ENCODE data around the gene DENND4A. TPM values are rescaled to one million over a fixed set of nuclear protein-coding genes. Genes with fewer than 3 reads are reported as not detected.

Gene DENND4A
- total and polyA plus RNA-seq, 10 of the 15 experiments (the other 5 are each of a cell fraction or from before 2014, with no cell fraction given), result 14.2 to 81.8 (median 34.1) TPM

GRCh38 chr15:65789759-65790425, 2.2 kb downstream of the DENND4A start:
- POLR2A ChIA-PET, result interaction anchor here (1.3 to 14.8 kb wide), 4 partner anchors 11 to 43 kb away, joined by 3 to 260 read pairs (median 46); no protein-coding TSS in a partner anchor

More at GRCh38 chr15:65789759-65790425, 2.2 kb downstream of the DENND4A start:
- H3K27me3 ChIP-seq (replicated peaks in 1 of 2; ENCODE audit: control insufficient read depth in 2 of 2, insufficient read depth in 2 of 2, low read length in 1 of 2), result no peaks in the 10 kb centered on the region
- in situ Hi-C loops (cut with MboI) (loop anchor here (25.0 kb wide), 1 partner anchor 1297 kb away; no protein-coding TSS in a partner anchor), intact Hi-C loops (cut with micrococcal nuclease; ENCODE audit: unreplicated experiment) (loop anchor here (5.0 kb wide), 2 partner anchors 82 to 488 kb away; partner anchors contain the start of gene RNU5B-1)
- SMC1A ChIA-PET (ENCODE audit: uncharacterized antibody, unreplicated experiment), result interaction anchor here (1.0 to 25.5 kb wide), 13 partner anchors 10 to 72 kb away, joined by 3 to 488 read pairs (median 5); no protein-coding TSS in a partner anchor
- under 1% methylated on average over 10 of the region's 10 CpGs for WGBS (ENCODE audit: insufficient coverage, insufficient replicate concordance, low lambda C conversion rate, missing lambda C conversion rate)
- H3K36me3 ChIP-seq (ENCODE audit: control insufficient read depth in 2 of 2, insufficient read depth in 2 of 2, low read length in 1 of 2), result no peaks in the 10 kb centered on the region
- TF ChIP-seq SKIL (IDR thresholded peaks at IDR 0.05; ENCODE audit: low read depth, poor library complexity, severe bottlenecking) (peak; percentile 19), YY1 (IDR thresholded peaks at IDR 0.05; ENCODE audit: low read depth, low read length) (peak; percentile 45; the same call in 1 of the 2 replicates), ELK1 (IDR thresholded peaks at IDR 0.05; ENCODE audit: low read depth, low read length) (no peak), CEBPZ (IDR thresholded peaks at IDR 0.05; ENCODE audit: low read depth, low read length) (no peak), MLLT1 (IDR thresholded peaks at IDR 0.05) (peak; percentile 61), RCOR1 (conservative IDR thresholded peaks at IDR 0.05; ENCODE audit: low read depth, low read length) (no peak), MTA3 (IDR thresholded peaks at IDR 0.05; ENCODE audit: borderline replicate concordance, low read length) (no peak), E2F4 (IDR thresholded peaks at IDR 0.05; ENCODE audit: low read depth, low read length) (no peak)
- no peaks in the 10 kb centered on the region for H4K20me1 ChIP-seq (ENCODE audit: control insufficient read depth, insufficient read depth)
- H3K9ac ChIP-seq (ENCODE audit: control insufficient read depth, insufficient read depth, low read length), result peak overlapping the region; percentile 87
- DNase-seq (ENCODE audit: low read depth, low spot score), result no peak
- H3K27ac ChIP-seq (ENCODE audit: control insufficient read depth, insufficient read depth), result peak overlapping the region; percentile 89
- BruUV-seq (replicated peaks), result no TSS peak
- H3K79me2 ChIP-seq (ENCODE audit: control insufficient read depth, insufficient read depth, low read length), result peaks cover 81% of the 10 kb centered on the region
- CTCF ChIA-PET, result interaction anchor here (0.5 to 14.7 kb wide), 9 partner anchors 10 to 152 kb away, joined by 3 to 155 read pairs (median 5); no protein-coding TSS in a partner anchor
- H3K9me3 ChIP-seq (replicated peaks; ENCODE audit: control insufficient read depth, insufficient read depth, low read length), result no peaks in the 10 kb centered on the region
- no peak for FAIRE-seq
- H2AFZ ChIP-seq (ENCODE audit: control insufficient read depth, low read depth, low read length), result no peak overlapping the region
- no peak for ATAC-seq
- H3K4me1 ChIP-seq (ENCODE audit: control insufficient read depth, insufficient read depth, low read length), result peaks cover 13% of the 10 kb centered on the region
- RAD21 ChIA-PET (ENCODE audit: unreplicated experiment), result interaction anchor here (1.0 to 17.7 kb wide), 10 partner anchors 12 to 131 kb away, joined by 3 to 344 read pairs (median 8); partner anchors contain the start of gene RAB11A
- peak overlapping the region; percentile 96 for H3K4me3 ChIP-seq
- H3K4me2 ChIP-seq (ENCODE audit: control insufficient read depth, insufficient read depth), result peak overlapping the region; percentile 45

All from GM12878 (cell line).